EL (cell line): ENCODE measurements around the gene COL5A1.
"Not testable (repeated sequence)": the region's sequence is repeated elsewhere in the genome, so short reads cannot be mapped to it uniquely, and the experiment has no call there.

Experiments used
- DNase-seq: peaks from one replicate; pipeline ENCODE4 v3.0.0-alpha.2; 2016

Gene COL5A1

GRCh38 chr9:134658378-134658955, 16.9 kb downstream of the COL5A1 start:
- no peak for DNase-seq

- no peak for DNase-seq
These were observed 18.1 kb downstream of the COL5A1 start for GRCh38 chr9:134659688-134660131.

GRCh38 chr9:134660407-134660806, 18.8 kb downstream of the COL5A1 start:
- peak; percentile 30 for DNase-seq

GRCh38 chr9:134661299-134661698, 19.7 kb downstream of the COL5A1 start:
- peak; percentile 57 for DNase-seq

GRCh38 chr9:134661791-134662142, 20.2 kb downstream of the COL5A1 start:
- peak; percentile 92 for DNase-seq

- DNase-seq: peak; percentile 97
These were observed 20.7 kb downstream of the COL5A1 start for GRCh38 chr9:134662143-134662876.

- DNase-seq: no peak
These were observed 21.5 kb downstream of the COL5A1 start for GRCh38 chr9:134663084-134663483.

- no peak for DNase-seq
These were observed 22.3 kb downstream of the COL5A1 start for GRCh38 chr9:134663753-134664415.

- no peak for DNase-seq
These were observed 22.8 kb downstream of the COL5A1 start for GRCh38 chr9:134664446-134664845.

- no peak for DNase-seq
These were observed 24.6 kb downstream of the COL5A1 start for GRCh38 chr9:134666208-134666607.

GRCh38 chr9:134666831-134667230, 25.2 kb downstream of the COL5A1 start:
- peak; percentile 67 for DNase-seq

- DNase-seq: not testable (repeated sequence)
These were observed 27.4 kb downstream of the COL5A1 start for GRCh38 chr9:134668977-134669376.

- DNase-seq: peak; percentile 46
These were observed 27.9 kb downstream of the COL5A1 start for GRCh38 chr9:134669399-134669955.

GRCh38 chr9:134670042-134670525, 28.5 kb downstream of the COL5A1 start:
- DNase-seq: peak; percentile 97

GRCh38 chr9:134670851-134671281, 29.3 kb downstream of the COL5A1 start:
- no peak for DNase-seq

GRCh38 chr9:134671341-134672113, 29.9 kb downstream of the COL5A1 start:
- DNase-seq: peak; percentile 24

- DNase-seq: no peak
These were observed 34.8 kb downstream of the COL5A1 start for GRCh38 chr9:134676361-134676760.

GRCh38 chr9:134676886-134677285, 35.3 kb downstream of the COL5A1 start:
- DNase-seq: no peak

- DNase-seq: no peak
These were observed 36.1 kb downstream of the COL5A1 start for GRCh38 chr9:134677743-134678142.

- no peak for DNase-seq
These were observed 36.6 kb downstream of the COL5A1 start for GRCh38 chr9:134678206-134678605.

GRCh38 chr9:134678666-134679443, 37.3 kb downstream of the COL5A1 start:
- no peak for DNase-seq
